HG03196 (cell line): ENCODE data around the gene HOXC9.

ENCODE experiments used
- ATAC-seq: cut with Tn5 transposase; IDR thresholded peaks from one replicate; pipeline ENCODE4 v1.9.1; 2021; ENCODE audit not compliant: unreplicated experiment

Gene HOXC9

DNA sequence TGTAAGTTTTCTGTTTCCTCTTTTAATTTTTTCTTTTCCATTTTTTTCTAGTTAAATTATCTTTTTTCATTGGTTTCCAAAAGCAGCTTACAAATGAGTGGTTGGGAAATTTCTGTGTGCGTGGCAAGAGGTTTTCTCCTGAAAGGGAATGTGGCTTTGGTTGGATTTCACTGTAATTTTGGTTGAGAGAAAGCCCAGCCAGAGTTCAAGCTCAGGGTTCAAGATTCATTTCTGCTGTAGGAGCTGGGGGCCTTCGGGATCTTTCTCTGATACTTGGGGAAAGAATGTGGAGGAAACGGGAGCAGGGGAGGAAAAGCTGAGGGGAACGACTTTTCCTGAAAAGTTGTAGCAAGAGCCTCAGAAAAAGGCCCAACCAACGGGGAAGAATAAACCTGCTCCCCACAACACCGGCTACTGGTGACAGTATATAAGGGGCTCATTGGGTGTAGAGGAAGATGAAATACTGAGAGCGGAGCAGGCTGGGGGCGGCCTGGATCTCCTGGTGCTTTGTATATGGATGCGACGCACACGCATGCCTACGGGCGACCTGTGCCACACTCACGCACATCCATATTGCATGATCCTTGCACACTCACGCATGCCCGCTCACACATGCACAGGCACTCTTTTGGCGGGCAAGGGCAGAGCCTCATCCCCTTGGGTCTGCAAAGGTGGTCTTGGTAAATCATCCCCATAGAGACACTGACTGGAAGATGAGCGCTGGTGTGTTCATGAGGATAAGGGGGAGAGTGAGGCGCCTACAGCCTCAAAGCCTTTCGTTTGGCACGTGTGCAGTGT, 13.1 kb upstream of the HOXC9 start:
- ATAC-seq, result no peak

DNA sequence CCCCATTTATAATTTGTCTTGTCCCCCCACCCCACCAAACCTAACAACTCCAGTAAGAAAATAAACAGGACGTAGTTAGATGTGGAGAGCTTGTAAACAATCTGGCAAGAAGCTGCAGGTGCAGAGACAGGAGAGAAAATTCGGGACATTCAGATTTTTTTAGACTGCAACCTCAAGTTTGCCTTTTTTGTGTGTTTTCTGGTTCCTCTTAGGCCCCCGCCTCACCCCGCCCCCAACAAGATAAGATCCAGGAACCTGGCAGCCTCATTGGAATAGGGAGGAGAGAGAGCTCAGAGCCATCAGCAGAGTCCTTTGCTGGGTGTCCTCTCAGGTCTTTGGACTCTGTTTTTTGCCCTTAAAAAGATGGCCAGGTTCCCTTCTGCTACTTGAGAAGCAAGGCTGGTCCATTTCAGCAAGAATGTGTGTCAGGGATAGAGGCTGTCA, 12.2 kb upstream of the HOXC9 start:
- no peak for ATAC-seq

DNA sequence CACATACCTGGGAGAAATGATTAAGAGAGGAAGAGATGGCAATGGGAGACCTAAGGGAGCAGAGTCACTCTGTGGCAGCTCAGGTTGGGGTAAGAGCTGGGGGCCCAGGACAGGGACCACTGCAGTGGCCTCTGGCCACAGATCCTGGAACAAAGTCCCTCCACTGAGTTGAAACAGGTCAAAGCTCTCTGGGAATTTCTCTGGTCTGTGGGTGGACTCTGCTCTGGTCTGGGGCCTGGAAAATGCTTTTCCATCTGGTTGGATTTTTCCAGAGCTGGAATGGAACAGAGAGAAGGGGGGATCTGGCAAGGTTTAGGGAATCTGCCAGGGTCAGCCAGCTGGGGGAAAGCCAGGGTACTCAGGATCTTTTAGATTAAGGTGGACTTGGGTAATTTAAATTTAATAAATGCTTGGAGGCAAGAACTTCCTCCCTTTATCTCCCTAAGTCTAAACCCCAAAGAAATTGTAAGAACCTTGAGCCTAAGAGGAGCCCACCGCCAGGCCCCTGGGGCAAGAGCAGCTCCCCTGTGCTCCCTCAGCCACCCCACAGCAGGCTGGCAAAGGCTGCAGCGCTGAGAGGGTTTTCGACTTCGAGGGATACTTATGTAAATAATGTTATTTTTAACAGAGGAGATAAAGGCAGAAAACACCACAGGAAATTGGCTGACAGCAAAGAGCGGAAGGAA, 11.3 kb upstream of the HOXC9 start:
- peak; percentile 12 for ATAC-seq

DNA sequence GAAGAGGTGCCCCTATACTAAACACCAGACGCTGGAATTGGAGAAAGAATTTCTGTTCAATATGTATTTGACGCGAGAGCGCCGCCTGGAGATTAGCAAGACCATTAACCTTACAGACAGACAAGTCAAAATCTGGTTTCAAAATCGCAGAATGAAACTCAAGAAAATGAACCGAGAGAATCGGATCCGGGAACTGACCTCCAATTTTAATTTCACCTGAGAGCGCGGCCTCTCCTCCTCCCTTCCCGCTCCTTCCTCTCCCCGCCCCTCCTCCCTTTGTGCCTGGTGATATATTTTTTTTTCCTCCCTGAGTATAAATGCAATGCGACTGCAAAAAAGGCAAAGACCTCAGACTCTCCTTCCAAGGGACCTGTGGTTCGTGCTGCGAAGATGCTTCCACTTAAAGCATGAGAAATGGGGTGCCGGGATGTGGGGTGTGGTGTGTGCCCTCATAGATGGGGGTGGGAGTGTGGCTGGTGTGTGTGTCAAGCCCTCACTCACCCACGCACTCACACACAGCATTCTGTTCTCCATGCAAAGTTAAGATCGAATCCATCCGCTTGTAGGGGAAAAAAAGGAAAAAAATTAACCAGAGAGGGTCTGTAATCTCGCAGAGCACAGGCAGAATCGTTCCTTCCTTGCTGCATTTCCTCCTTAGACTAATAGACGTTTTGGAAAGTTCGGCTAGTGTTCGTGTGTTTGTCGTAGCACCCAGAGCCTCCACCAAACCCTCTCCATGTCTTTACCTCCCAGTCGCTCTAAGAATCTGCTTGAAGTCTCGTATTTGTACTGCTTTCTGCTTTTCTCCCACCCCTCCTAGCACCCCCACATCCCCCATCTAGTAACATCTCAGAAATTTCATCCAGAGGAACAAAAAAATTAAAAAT, 10.5 kb upstream of the HOXC9 start:
- ATAC-seq, result peak; percentile 45

DNA sequence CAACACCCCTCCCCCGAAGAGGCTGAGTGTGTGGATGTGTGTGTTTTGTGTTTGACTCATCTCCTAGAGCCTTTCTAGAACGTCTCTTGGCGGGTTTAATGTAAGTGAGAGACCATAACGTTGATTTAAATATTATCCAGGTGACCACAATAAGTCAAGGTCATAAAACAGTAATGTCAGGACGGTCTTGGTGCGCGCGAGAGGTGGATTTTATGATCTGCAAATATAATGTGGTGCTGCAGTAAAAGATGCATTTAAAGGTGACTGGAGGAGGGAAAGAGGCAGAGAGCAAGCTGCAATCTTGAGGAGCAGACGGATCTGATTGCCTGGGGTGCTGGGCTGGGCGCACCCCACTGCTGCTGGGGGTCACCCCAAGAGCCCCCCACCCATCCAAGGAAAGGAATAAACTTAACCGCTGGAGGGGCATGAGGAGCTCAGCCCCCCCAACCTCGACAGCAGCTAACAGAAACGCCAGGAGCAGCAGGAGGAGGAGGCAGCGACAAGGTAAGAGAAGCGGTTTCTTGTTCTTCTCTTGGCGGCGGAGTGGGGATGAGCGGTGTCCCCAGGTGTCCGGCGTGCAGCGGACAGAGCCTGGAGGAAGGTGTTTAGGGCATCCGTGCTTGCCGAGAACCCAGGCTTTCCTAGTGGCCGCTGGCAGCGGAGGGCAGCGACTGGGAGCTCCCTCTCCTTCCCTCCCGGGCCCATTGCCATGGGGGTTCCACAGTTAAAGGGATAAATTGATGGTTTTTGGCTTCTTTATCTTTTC, 9.5 kb upstream of the HOXC9 start:
- ATAC-seq, result no peak

DNA sequence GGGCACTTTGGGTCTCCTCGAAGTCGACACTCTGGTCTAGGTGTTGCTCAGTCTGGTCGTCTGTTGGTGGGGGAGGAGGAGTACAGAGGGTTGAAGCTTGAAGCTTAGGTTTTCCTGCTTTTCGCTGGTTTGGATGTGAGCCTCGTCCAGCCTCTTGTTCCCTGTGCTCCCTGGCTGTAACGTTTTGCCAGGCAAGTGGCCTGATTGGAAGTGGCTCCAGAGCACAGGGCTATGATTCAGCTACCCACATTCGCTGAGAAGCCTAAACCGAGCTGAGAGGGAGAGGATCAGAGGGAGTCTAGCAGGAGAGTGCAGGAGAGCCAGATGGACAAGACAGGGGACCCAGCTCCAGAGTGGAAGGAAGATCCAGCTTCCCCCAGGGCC, 8.9 kb upstream of the HOXC9 start:
- ATAC-seq, result no peak

DNA sequence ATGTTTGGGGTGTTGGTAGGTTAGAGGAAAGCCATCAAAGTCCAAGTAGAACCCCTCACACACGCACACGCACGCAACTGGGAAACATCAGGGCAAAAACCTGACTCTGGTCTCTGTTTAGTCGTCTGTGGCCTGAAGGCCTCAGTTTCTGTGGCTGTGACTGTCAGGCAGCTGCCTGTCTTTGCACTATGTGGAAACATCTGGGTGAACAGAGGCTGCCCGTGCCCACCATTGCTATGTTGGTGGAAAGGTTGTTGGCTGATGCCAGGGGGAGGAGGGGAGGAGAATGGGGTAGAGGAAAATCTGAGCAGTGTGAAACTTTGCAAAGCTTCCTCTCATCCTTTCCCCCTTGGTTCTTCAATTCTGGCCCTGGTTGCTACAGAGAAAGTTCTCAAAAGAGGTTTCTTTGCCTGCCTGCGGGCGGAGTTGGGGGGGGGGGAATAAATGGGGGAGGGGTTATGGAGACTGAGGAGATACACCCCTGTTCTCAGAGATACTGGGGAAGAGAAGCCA, 7.5 kb upstream of the HOXC9 start:
- ATAC-seq, result no peak

DNA sequence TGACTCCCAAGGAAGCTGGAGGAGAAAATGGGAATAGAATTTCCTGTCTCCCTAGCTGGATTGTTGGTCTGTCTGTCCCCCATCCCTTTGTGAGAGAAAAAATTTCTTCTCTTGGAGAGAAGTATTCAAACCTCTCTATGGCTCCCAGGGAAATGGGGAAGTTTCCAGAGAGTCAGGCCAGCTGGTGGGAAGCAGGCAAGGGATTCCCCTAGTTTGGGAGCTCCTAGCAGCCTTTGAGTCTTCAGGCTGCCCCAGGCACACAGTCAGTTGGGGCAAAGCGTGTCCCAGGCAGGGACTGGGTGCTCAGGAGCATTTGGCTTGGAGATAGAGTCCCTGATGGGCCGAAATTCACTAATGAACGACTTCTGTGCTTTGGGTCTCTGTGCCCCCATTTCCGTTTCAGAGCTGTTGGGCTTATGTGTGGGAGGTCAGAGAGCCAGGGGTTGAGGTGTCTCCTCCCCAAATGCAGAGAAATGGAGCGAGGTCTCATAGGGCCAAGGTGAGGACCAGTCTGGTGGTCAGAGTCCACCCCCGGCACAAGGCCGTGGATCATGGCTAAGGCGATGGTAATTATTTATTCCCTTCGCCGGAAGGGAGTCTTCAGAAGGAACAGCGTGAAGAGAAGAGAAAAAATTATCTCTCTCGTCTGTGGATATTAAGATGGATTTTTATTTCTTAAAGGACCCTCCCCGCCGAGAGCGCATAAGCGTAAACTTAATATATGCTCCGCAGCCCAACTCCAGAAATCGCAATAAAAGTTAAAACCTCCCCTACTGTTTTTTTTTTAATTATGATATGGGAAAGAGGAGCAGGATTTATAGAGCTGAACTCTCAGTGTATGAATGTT, 6.6 kb upstream of the HOXC9 start:
- ATAC-seq, result no peak

DNA sequence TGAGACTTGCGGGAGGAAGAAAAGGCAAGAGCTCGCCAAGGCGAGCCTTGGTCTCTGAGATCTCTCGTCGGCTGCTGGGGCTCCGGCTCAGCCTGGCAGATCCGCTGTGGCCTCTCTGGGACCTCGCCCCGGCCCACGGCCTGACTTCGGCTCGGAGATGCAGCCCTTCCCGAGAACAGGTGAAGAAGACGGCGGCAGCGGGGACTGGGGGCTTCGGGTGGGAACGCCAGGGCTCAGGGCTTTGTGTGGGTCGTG, 6.0 kb upstream of the HOXC9 start:
- ATAC-seq, result no peak

DNA sequence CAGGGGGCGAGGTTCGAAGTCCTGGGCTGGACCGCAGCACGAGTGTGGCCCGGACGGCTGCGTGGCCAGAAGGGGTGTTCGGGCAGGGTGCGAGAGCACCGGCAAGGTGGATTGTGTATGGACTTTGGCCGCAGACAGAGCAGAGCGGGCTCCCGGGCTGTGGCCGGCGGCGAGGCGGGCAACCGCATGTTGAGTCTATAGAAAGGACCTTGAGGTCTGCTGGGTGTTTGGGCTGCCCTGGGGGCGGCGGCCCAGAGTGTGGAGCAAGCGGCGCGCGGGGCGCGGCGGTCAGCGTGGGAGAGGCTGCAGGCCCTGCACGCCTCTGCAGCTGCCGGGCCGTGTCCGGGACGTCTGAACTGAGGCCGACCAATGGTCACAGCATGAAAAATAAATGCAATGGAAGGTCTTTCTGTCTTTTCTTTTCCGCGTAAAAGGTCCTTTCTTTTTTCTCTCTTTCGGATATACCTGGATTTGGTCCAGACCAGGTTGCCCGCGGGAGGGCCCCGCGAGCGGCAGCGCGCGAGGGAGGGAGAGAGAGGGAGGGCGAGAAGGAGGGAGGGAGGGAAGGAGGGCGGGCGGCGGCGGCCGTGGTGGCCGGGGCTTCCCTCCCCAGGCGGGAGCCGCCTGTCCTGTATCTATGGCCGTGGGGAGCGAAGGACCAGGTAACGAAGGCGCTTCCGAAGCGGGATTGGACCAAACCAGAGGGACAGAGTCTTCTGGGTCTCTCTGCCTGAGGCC, 5.5 kb upstream of the HOXC9 start:
- ATAC-seq, result no peak

DNA sequence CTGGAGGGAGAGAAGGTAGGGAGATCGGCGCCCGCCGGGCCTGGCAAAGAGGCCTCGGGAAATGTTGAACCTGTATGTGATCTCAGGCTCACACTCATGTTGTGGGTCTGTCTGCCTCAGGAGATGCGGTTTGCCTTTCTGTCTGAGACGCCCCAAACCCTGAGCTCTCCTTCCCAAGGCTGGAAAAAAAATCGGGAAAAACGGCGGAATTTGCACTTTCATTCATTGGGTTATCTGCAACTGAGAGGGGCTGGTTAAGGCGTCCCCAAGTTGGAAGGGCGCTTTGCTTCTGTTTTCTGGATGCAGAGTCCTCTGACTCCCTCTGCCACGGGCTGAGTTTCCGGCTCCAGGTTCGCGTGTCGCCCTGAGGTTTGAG, 5.0 kb upstream of the HOXC9 start:
- no peak for ATAC-seq

DNA sequence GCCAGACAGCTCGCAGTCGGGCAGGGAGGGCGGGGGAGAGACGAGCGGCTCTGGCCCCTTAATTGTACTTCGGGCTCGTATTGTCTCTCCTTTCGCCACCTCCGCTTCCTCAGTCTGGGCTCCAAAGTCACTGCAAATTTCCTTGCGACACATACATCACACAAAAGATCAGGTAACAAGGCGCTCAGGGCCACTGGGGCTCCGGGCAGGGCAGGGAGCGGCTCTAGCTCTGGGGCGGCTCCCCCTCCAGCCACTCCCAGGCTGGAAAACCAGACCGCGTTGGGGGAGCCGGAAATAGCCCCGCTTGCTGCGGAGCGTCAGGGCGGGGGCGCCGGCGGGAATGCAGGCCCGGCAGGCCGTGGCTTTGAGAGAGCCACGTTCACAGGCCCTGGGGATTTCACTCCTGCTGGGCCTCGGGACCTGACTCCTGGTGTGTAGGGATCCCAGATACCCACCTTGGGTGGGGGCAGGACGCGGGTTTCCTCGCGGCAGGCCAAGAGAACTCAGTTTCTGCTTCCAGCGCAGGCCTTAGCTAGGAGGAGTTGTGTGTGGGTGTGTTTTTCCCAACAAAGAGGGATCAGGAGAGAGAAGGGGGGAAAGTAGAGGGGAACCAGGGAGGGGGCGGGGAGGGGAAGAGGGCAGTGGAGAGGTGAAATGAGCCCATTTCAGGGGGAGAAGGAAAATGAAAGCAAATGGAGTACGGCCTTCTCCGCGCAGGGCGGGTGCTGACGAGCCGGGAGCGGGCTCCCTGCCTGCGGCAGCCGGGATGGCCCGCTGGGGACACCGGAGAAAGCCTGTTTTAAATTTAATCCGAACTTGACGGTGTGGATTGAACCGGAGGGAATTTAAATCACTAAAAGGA, 4.4 kb upstream of the HOXC9 start:
- no peak for ATAC-seq

DNA sequence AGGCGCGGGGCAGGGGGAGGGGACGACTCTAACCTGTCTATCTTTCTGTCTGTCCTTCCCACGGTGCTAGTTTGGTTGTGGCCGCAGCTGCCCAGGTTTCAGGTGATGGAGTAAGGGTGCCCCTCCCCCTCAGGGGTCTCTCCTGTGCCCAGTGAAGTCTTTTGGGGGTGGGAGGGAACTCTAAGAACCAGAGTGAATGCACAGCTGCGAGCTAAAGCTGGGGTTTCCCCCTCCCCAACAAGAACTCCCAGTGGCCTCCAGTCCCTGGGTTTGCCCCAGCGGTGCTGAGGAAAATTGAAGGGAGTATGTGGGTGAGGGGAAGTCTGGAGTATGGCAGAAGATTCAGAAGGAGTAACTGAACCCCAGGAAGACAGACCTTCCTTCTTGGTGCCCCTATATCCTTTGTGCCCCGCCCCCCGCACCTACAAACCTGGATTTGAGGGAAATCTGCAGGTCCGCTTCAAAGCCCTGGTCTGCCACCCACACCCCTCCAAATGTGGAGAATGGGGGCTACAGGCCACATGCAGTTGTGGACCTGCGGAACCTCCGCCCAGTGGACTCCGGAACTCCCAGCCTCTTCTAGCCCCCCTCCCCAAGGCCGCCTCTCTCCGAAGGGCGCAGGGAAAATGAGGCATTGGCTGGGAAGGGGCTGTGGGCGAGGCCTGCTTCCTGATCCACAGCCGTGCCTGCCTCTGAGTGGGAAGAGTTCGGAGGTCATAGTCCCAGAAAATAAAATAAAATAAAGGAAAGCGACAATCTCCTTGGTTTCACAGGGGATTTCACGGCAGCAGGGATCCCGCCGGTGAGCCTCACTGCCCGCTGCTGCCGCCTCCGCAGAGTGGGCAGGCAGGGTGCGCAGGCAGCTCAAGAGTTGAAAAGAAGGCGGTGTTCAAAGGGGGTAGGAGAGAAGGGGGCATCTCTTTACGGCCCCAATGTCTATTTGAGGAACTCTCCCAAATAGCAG, 3.4 kb upstream of the HOXC9 start:
- ATAC-seq, result no peak

DNA sequence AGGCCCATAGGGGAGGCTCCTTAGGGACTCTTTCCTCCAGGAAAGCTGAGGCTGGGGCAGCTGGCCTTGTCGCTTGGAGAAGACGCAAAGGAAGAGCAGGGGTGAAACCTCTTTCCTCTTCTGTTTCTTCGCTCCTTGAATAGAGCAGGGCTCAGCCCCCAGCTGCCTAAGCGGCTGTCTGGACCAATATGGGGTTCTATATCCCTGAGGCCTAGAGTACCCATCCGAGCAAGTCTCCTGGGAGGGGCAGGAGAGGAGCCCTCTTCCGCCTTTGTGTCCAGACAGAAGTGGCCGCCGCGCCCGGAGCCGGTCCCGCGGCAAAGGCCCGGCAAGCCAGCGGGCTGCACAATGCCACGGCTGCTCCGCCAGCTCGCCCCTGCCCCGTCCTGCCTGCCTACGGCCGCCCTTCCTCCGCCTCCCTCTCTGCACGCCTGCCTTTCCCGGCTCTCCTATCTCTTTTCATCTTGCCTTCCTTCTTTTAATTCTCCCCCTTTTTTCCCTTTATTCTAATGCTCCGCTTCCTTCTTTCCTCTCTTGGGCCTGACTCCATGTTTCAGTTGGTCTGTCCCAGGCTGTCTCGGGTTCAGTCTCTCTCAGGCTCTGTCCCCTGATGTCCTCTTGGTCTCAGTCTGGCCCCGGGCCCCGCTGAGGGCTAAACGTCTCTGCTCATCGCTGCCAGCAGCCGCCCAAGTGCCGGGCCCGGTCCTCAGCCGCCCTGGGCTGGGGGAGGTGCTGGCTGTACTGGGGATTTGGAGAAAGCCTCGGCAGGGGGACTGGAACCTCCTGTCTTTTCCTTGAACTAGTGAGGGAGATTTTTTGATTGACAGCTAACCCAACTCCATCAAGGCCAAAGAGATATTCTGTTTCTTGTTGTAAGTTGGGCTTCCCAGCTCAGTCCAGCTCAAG, 2.5 kb upstream of the HOXC9 start:
- ATAC-seq, result no peak

DNA sequence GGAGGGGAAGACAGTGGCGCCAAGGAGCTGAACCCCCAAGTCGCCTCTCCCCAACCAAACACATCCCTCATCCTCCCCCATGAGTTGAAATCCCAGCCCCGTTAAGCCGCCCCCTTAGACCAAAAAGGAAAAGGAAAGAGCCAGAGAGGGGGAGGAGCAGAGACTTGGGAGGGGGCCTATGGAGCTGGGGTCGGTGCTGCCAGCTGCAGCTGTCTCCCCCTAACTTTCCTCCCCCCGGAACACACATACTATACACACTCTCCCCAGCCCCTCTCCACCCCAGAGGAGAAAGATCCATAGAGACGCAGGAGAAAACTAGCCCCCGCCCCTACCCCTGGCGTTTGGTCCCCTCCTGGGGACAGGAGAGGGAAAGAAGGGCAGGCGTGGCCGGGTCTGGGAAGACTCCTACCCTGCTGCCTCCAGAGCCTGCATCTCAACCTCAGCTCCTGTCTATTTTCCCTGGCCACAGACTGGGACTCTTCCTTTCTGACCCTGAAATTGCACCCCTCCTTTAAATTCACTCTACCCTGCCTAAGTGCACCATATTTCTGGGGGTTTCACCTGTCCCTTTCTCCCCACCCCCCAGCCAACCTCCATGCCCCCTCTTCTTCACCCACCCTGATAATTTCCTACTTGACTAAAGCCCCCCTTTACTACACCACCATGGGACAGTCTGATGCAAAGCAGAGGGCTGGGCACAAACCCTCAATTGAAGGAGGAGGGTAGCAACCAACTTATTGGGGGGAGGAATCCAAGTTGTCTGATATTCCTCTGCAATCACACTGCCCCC, 1.7 kb upstream of the HOXC9 start:
- no peak for ATAC-seq

DNA sequence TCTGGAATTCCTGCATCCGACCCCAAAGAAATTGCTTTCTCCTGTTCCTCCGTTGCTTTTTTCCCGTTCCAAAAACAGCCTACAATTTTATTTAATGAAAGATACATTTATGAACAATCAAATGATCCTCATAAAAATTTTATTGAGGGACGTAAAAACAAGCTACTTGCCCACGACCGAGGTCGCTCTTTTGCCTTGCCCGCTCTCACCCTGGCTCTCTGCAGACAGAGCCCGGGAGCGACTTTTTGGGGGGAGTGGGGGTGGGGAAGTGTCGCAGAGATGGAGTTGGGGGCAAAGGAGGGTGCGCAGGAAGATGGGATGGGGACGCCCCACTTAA, 1.1 kb upstream of the HOXC9 start:
- no peak for ATAC-seq
